HUES6 (cell line): ENCODE measurements around the gene MINDY4.

Source experiments
- H3K27ac ChIP-seq: 2 replicates; pipeline ENCODE4 v1.7.0; 2013; ENCODE audit warnings: low read depth, mild to moderate bottlenecking, low read length, inconsistent platforms
- H3K27me3 ChIP-seq: 2 replicates; pipeline ENCODE4 v1.6.1; 2013; ENCODE audit warnings: low read length; ENCODE audit not compliant: control insufficient read depth, insufficient read depth
- H3K36me3 ChIP-seq: 2 replicates; pipeline ENCODE4 v1.6.1; 2013; ENCODE audit warnings: low read length; ENCODE audit not compliant: control insufficient read depth, insufficient read depth
- H3K4me1 ChIP-seq: 2 replicates; pipeline ENCODE4 v1.6.1; 2013; ENCODE audit warnings: low read length; ENCODE audit not compliant: control insufficient read depth, insufficient read depth
- H3K4me3 ChIP-seq: 2 replicates; pipeline ENCODE4 v1.5.1; 2013; ENCODE audit warnings: low read depth, low read length
- H3K9ac ChIP-seq: one replicate; pipeline ENCODE4 v1.6.1; 2013; ENCODE audit warnings: mild to moderate bottlenecking, low read length
- H3K9me3 ChIP-seq: 2 replicates; pipeline ENCODE4 v1.6.1; 2013; ENCODE audit warnings: low read depth, low read length; ENCODE audit not compliant: control insufficient read depth, insufficient read depth

MINDY4 gene

DNA sequence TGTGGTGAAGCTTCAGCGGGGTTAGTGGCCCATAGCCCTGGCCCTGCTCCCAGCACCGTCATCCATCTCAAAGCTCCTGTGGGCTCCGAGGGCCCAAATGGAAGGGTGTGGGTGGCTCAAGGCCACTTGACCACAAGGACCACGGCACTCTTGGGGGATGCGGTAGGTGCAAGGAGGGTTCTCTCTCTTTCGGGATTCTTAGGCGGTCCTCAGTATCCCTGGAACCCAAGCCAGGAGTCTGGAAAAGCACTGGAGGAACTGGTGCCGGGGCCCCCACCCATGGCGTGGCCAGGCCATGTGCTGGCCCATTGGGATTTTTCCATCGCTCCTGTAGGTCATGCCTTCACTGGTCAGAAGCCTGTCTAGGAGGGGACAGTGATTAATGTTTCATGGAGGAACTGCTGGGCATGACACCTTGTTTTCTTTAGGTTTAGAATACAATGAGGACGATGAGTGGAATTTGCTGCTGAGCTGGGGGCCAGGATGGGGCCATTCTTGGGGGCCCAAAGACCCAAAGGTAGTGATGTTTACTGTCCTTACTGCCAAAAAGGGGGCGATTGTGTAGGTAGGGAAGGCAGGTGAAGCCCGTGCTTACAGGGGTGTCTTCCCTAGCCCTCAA is 157.1 kb downstream of the MINDY4 start:
- Histone ChIP-seq H3K4me1 (peaks cover 3% of the 10 kb centered on the region; the same call in 1 of the 2 replicates), H3K27me3 (peaks cover 5% of the 10 kb centered on the region), H3K27ac (no peak overlapping the region), H3K4me3 (no peak overlapping the region), H3K9me3 (peaks cover 11% of the 10 kb centered on the region; the same call in 1 of the 2 replicates), H3K36me3 (no peaks in the 10 kb centered on the region), H3K9ac (no peak overlapping the region)

DNA sequence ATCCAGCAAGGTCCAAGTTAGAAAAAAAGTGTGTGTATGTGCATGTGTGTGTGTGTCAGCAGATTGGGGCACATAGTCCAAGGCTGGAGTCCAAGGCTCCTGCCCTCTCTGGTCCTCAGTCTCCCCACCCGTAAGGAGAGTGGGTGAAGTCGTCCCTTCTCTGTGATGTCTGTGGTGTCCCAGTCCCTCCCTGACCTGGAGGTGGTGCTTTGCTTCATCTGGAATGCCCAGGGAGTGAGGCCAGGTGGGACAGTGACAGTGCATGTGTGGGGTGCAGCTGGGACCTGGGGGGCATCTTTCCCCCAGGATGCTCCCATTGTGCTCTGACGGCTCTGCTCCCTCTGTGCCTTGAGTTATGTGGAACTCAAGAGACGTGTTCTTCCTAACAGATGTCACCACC is 158.5 kb downstream of the MINDY4 start:
- Histone ChIP-seq H3K4me1 (peaks cover 11% of the 10 kb centered on the region), H3K9ac (no peak overlapping the region), H3K27me3 (peaks cover 5% of the 10 kb centered on the region), H3K27ac (no peak overlapping the region), H3K36me3 (no peaks in the 10 kb centered on the region), H3K4me3 (no peak overlapping the region), H3K9me3 (peaks cover 11% of the 10 kb centered on the region; the same call in 1 of the 2 replicates)

DNA sequence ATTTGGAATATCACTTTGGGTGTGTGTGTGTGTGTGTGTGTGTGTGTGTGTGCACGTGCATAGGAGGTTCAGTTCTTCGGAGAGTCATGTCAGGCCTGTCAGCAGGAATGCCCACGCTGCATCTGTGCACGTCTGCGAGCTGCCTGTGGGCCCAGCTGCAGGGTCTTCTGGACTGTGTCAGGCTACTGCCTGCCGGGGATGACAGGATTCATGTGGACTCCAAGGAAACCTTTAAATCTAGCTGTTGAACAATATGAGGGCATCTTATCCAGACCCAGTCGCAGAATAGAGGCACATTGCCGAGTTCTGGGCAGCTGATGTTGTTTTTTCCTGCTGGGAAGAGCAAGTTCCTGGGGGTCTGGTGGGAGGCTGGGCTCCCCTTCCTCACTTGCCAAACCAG is 159.4 kb downstream of the MINDY4 start:
- peaks cover 11% of the 10 kb centered on the region; the same call in 1 of the 2 replicates for H3K9me3 ChIP-seq
- no peak overlapping the region for H3K4me3 ChIP-seq
- H3K36me3 ChIP-seq, result no peaks in the 10 kb centered on the region

DNA sequence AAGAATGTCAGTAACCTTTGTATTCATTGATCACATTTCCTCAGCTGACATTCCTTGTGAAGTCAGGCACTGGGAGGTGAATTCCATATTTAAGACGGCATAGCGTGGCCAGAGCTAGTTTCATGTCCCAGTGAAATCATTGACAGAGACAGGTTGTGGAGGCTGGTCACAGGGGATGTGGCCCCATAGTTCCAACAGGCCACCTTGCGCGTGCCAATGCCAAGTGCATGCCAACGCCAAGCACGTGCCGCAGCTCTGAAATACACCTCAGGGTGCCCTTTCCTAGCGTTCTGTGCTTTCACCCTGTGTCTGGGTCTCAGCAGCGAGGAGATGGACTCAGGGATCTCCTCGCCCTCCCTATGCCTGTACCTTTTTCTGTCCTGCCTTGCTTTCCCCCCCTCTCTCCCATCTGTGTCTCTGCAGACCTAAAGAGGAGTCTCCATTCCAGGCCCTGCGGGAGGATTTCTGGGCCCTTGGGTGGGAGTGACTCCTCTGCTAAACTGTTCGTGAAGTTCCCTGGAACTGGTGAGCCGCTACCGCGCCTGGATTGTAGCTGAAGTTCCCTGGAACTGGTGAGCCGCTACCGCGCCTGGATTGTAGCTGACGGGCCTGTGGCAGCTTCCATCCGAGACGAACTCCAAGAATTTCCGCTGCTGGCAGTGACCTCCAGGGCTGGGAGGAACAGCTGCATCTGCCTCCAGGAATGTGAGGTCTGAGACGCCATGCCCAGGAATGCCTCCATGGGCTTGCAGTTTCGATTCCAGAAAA is 160.1 kb downstream of the MINDY4 start:
- H3K27ac ChIP-seq, result no peak overlapping the region
- H3K4me1 ChIP-seq, result peaks cover 11% of the 10 kb centered on the region
- no peak overlapping the region for H3K9ac ChIP-seq
- H3K9me3 ChIP-seq, result peaks cover 11% of the 10 kb centered on the region; the same call in 1 of the 2 replicates
- peaks cover 5% of the 10 kb centered on the region for H3K27me3 ChIP-seq
- no peaks in the 10 kb centered on the region for H3K36me3 ChIP-seq
- H3K4me3 ChIP-seq, result no peak overlapping the region

More for the DNA sequence above, 159.4 kb downstream of the MINDY4 start:
- H3K27ac ChIP-seq, result no peak overlapping the region
- no peak overlapping the region for H3K9ac ChIP-seq
- H3K4me1 ChIP-seq, result peaks cover 11% of the 10 kb centered on the region
- H3K27me3 ChIP-seq, result peaks cover 5% of the 10 kb centered on the region

DNA sequence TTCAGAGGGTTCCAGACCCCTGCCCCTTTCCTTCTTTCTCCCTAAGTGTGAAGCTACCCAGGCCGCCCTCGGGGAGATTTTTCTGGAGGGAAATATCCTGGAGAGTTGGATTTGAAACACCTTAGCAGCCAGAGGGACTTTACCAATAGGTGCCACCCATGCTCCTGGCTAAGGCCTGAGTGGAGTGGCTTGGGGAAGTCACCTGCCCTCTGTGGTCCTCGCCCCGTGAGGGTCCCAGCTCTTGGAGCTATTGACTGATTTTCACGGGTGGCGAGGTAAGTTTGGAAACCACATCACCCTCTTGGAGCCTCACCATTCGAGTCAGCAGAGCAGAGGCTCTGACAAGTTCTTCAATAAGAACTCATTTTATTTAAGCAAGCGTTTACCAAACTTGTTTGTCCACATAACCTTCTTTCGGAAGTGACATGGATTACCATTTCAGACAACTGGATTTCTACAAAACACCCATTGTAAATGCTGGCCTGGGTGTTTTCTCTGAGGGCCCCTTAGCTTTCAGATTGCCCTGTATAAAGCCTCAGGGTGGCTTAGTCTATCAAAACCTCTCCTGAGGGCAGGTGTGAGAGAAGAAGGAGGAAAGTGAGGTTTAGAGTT is 160.8 kb downstream of the MINDY4 start:
- Histone ChIP-seq H3K4me3 (no peak overlapping the region), H3K9ac (no peak overlapping the region), H3K36me3 (no peaks in the 10 kb centered on the region), H3K27me3 (peaks cover 5% of the 10 kb centered on the region), H3K27ac (no peak overlapping the region), H3K9me3 (peaks cover 6% of the 10 kb centered on the region; the same call in 1 of the 2 replicates), H3K4me1 (peaks cover 11% of the 10 kb centered on the region)

DNA sequence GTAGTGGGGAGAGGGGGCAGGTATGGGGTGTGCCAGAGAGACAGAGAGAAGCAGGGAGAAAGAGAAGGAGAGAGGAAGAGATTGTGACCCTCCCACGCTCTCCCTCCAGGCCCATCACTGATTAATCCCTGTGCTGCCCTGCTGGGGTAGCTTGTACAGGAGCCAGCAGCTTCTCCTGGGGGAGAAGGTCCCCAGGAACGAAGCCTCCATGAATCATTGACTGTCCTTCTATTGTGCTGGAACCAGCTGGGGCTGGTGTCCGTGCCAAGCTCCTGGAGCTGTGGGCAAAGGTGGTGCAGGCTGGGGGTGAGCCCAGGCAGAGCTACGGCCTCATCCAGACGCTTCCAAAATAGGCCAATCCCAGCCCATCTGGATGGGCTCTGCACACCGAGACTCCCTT is 161.3 kb downstream of the MINDY4 start:
- no peaks in the 10 kb centered on the region for H3K36me3 ChIP-seq
- no peak overlapping the region for H3K4me3 ChIP-seq
- H3K9ac ChIP-seq, result no peak overlapping the region
- peaks cover 5% of the 10 kb centered on the region for H3K27me3 ChIP-seq
- H3K9me3 ChIP-seq, result 0 out of 2 replicates have a peak, but pooled peaks cover 1% of the 10 kb centered on the region
- no peak overlapping the region for H3K27ac ChIP-seq
- peaks cover 11% of the 10 kb centered on the region for H3K4me1 ChIP-seq

DNA sequence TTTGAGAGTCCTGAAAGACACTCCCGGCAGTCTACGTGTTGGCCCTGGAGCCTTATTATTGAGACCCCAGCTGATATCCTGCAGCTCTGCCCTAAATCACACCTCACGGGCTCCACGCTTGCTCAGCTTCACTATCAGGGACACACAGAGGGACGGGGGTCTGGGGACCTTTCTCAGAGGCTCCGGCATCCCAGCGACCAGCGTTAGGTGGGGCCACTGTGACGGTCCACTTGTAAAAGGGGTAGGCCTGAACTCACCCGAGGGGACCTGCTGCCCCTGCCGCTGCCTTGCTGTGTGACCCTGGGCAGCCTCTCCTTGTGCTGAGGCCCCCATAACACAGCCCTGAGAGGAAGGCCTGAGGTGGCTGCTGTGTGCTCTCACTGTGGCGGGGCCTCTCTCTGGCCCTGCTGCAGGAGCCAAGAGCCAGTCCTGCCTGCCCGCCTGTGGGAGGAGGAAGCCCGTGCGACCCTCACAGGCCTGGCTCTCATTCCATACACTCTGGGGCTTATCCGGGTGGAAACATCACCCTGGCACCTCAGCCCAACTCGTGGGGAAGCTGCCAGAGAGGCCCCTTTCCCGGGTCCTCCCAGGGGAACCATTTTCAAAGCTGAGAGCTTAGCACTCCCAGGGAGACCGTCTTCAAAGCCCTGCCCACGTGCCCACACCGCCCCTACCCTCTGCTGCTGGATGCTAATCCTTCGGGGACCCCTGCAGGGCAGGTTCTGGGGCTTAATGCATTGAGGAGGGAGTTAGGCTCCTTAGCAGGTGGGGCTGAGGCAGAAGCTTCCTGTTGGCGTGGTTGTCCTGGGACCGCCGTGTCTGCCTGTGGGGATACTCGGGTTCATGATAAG is 162.1 kb downstream of the MINDY4 start:
- Histone ChIP-seq H3K27me3 (peaks cover 5% of the 10 kb centered on the region), H3K27ac (no peak overlapping the region), H3K4me1 (peaks cover 11% of the 10 kb centered on the region), H3K36me3 (no peaks in the 10 kb centered on the region), H3K4me3 (no peak overlapping the region), H3K9ac (no peak overlapping the region), H3K9me3 (no peaks in the 10 kb centered on the region)

DNA sequence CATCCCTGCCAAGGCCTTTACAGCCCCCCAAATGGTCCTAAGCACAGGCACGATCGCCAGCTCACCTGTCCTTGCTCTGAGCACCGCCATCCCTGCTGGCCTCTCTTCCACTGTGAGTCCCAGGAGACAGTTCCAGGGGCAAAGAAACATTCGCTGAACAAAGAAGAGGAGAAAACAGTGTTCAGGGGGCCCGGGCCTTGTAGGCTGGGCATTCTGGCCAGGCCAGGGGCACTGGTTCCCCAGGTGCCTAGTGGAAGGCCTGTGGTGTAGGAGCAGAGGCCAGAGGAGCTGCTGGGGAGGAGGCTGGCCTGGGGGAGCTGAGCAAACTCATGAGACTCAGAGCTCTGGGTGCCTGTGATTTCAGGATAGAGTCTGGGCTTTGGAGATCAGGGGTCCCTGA is 163.0 kb downstream of the MINDY4 start:
- H3K36me3 ChIP-seq, result no peaks in the 10 kb centered on the region
- peaks cover 11% of the 10 kb centered on the region for H3K4me1 ChIP-seq
- H3K27ac ChIP-seq, result no peak overlapping the region
- no peaks in the 10 kb centered on the region for H3K9me3 ChIP-seq
- no peak overlapping the region for H3K9ac ChIP-seq
- peaks cover 5% of the 10 kb centered on the region for H3K27me3 ChIP-seq
- H3K4me3 ChIP-seq, result no peak overlapping the region

DNA sequence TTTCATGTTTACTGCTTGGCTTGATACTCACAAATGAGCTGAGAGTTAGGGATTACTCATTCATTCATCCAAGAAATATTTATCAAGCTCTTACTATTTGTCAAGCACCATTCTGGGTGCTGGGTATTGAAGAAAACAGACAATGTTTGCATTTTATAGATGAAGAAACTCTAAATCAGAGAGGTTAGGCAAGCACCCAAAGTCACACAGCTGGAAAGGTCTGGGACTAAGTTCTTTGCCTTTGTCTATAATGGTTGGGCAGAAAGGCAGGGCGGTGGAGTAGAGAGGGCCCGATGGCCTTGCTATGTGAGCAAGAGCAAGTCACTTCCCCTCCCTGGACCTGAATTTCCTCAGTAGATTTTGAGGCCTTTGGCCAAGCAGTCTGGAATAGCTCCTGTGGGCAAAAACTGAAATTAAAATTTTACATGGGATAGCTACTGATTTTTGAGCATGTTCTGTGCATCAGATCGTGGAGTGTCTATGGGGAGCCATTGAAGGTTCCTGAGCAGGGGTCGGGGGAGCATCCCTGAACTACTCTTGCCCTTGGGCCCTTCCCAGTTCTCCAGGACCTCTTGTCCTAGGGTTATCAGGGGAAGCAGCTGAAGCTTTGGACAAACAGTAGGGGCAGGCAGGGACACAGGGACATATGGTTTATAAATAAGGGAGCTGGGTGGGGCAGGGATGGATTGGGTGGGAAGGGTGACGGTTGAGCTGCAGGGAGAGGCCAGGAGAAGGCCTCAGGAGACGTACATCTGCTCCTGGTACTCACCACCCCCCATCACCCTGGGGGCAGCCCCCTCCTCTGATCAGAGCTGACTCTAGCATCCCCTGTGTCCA is 163.7 kb downstream of the MINDY4 start:
- Histone ChIP-seq H3K27ac (no peak overlapping the region), H3K9me3 (no peaks in the 10 kb centered on the region), H3K27me3 (peaks cover 5% of the 10 kb centered on the region), H3K9ac (no peak overlapping the region), H3K4me1 (peaks cover 11% of the 10 kb centered on the region), H3K36me3 (no peaks in the 10 kb centered on the region), H3K4me3 (no peak overlapping the region)

DNA sequence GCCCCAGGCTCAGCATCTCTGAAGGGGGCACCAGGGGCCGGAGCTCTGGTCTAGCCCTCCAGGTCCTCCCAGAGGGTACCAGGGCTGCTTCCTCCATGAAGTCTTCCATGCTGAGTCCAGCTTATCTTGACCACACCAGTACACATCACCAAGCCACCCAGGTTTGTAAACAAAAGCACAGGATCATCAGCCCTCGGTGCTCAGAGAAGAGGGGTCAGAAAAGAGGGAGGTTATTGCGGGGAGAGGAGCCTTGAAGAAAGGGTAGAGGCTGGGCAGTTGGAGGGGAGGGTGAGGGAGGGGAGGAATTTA is 164.3 kb downstream of the MINDY4 start:
- no peak overlapping the region for H3K4me3 ChIP-seq
- H3K36me3 ChIP-seq, result no peaks in the 10 kb centered on the region

More for the DNA sequence above, 164.3 kb downstream of the MINDY4 start:
- no peaks in the 10 kb centered on the region for H3K9me3 ChIP-seq
- peaks cover 11% of the 10 kb centered on the region for H3K4me1 ChIP-seq
- H3K27me3 ChIP-seq, result peaks cover 7% of the 10 kb centered on the region
- no peak overlapping the region for H3K9ac ChIP-seq
- H3K27ac ChIP-seq, result no peak overlapping the region
